GM18861 (cell line): ENCODE results near the gene NOXO1.
"Not testable (repeated sequence)": the region's sequence is repeated elsewhere in the genome, so short reads cannot be mapped to it uniquely, and the experiment has no call there.

Source experiments
- ATAC-seq: cut with Tn5 transposase; IDR thresholded peaks from one replicate; pipeline ENCODE4 v1.9.1; 2021; ENCODE audit not compliant: unreplicated experiment

NOXO1 gene

GRCh38 chr16:1963806-1964505 is 17.3 kb downstream of the NOXO1 start:
- no peak for ATAC-seq

GRCh38 chr16:1962161-1963153 is 18.8 kb downstream of the NOXO1 start:
- not testable (repeated sequence) for ATAC-seq

GRCh38 chr16:1961651-1962067 is 19.6 kb downstream of the NOXO1 start:
- ATAC-seq: no peak

- no peak for ATAC-seq
Observed at GRCh38 chr16:1960665-1961630, 20.3 kb downstream of the NOXO1 start.

DNA sequence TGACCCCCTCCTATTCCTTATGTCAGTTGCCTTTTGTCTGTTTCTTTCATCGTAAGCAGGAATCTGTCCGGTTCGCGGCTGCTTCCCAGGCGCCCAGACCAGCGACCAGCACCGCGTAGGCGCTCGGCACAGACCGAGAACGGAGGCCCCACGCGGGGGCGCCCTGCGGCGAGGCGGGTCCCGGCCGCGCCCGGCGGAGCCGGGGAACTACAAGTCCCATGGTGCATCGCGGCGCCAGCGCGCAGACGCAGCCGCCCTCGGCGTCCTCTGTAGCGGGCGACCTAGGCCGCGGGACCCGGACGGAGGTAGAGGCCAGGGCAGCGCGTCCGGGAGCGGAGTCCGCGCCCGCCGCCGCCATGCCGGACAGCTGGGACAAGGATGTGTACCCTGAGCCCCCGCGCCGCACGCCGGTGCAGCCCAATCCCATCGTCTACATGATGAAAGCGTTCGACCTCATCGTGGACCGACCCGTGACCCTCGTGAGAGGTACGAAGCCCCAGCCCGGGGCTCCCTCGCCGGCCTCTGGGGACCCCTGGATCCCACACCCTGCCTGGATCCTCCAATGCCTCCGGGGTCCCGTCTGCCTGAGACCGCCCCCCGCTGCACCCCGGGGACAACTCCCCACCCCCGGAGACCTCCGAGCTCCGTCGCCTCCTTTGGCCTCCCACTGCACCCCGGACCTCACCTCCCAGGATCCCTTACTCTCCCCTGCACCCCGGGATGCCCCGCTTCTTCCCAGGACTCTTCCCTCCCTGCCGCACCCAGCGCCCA is 21.8 kb downstream of the NOXO1 start, which contains the start of gene NDUFB10:
NDUFB10 (plus strand) TSS at position 270 of the 771 bp plus-strand sequence; CDS start at position 357, 87 bp downstream.
- ATAC-seq: peak; percentile 70

DNA sequence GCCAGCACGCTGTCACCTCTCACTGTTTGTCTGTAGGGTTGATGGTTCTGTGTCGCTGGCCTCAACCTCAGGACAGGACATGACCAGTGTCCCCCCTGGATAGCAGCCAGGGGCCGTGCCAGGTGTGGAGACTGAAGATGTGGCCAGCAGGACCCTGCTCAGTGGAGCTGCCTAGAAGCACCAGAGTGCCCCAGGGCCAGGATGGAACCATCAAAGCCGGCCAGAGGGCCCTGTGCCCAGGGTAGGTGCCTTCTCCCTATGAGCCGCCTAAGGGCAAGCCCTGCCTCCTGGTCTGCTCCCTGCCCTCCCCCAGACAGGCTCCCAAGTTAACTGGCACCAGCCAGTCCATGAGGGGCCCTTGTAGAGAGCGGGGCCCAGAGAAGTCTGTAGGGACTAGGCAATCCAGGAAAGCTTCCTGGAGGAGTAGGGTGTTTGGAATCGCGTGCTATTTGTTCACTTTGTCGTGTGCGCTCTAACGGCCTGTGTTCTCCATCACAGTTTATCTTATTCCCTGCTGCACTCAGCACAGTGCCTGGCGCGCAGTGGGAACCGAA is 22.5 kb downstream of the NOXO1 start:
- no peak for ATAC-seq

- not testable (repeated sequence) for ATAC-seq
Observed at GRCh38 chr16:1958143-1958491, 23.2 kb downstream of the NOXO1 start.

- ATAC-seq: not testable (repeated sequence)
Observed at GRCh38 chr16:1957434-1958142, 23.7 kb downstream of the NOXO1 start.

GRCh38 chr16:1953734-1954133 is 27.5 kb downstream of the NOXO1 start:
- no peak for ATAC-seq

- ATAC-seq: no peak
Observed at GRCh38 chr16:1950559-1950958, 30.7 kb downstream of the NOXO1 start.

GRCh38 chr16:1950047-1950446 is 31.2 kb downstream of the NOXO1 start:
- ATAC-seq: no peak

- ATAC-seq: no peak
Observed at GRCh38 chr16:1949507-1949906, 31.8 kb downstream of the NOXO1 start.

GRCh38 chr16:1947369-1947670 is 33.9 kb downstream of the NOXO1 start:
- ATAC-seq: no peak

DNA sequence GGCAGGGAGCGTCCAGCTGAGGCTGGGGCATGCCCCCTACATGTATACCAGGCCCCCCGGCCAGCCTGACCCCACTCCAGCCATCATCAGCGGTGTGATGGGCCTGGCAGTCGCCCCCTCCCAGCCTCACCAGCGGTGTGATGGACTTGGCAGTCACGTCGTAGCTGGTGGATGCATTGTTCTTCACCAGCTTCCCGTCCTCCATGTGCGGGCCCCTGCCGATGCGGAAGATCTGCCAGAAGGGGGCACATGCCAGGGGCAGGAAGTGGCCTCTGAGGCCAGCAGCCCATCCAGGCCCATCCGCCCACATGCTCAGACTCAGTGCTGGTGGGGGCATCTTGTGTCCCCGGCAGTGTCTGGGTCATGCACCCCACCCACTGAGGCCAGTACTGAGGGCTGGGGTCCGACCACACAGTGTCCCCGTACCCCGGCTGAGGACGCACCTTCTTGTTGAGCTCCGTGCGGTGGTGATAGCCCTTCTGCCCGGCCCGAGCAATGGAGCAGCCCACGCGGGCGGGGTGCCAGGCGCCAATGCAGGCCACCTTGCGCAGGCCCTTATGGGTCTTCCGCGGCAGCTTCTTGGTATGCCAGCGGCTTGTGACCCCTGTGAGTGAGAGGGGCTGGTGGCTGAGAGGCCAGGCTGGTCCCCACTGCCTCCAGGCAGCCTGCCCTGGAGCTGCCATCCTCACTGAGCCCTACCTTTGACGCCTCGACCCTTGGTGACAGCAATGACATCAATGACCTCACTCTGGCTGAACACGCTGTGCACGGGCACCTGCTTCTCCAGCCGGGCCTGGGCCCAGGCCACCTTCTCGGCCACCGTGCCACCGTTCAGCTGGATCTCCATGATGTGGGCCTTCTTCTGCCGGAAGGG is 34.5 kb downstream of the NOXO1 start:
- ATAC-seq: no peak

DNA sequence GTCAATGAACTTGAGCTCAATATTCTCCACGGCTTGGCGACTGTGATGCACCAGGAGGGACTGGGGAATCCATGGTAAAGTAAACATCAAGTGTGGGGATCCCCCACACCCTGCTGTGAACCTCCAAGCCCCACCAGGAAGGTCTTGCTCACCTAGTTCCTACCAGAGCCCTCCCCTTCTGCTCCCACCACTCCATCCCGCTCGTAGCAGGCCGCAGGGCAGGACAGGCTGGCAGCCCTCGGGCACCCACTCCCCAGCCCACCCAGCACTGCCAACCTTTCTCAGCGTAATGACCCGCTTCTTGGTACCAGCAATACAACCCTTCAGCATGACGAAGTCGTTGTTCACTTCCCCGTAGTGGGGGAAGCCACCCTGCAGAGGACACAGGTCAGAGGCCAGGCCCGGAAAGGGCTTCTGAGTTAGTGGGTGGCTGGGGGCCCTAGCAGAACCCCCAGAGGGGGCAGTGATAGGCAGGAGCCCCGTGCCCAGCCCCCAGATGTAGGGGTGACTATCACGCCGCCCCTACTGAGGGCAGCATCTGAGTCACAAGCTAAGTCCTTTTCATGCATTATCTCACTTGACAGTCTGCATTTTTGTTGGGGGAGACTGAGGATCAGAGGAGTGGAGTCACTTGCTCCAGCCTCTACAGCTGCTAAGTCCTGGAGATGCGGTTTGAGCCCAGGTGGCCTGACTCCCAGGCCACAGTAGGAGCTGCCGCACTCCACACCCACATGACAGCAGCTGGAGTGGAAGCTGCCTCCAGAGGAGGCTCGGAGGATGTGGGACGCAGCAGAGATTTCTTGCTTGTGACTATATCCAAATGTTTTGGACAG is 35.5 kb downstream of the NOXO1 start:
- ATAC-seq: no peak

DNA sequence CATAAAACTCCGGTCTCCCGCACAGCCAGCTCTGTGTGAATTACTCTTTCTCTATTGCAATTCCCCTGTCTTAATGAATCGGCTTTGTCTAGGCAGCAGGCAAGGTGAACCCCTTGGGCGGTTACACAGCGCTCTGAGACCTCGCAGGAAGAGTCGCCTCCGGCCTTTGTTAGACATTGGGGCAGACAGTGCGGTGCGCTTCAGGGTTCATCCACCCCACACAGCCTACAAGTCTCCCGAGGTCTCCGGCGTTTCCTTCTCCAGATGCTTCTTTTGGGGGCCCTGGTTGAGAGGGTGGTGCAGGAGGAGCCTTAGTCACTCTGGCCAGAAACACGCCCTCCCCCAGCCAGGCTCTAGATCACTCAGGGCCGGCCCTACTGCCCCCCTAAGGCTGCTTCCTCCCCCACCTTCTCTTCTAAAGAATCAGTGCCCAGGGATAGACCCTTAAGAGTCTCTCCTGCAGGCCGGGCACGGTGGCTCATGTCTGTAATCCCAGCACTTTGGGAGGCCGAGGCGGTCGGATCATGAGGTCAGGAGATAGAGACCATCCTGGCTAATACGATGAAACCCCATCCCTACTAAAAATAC is 36.6 kb downstream of the NOXO1 start:
- no peak for ATAC-seq
